HG02885 (cell line): Measurements from ENCODE around the gene KDELR1.
"Not testable (repeated sequence)": the region's sequence is repeated elsewhere in the genome, so short reads cannot be mapped to it uniquely, and the experiment has no call there.

ENCODE experiments used
- ATAC-seq: cut with Tn5 transposase; IDR thresholded peaks from one replicate; pipeline ENCODE4 v1.9.1; 2021; ENCODE audit warnings: mild to moderate bottlenecking; ENCODE audit not compliant: unreplicated experiment, poor library complexity

KDELR1 gene

GRCh38 chr19:48398102-48398374, 6.7 kb upstream of the KDELR1 start:
- ATAC-seq = no peak

GRCh38 chr19:48397263-48398101, 6.1 kb upstream of the KDELR1 start:
- ATAC-seq = no peak

GRCh38 chr19:48396824-48397176, 5.4 kb upstream of the KDELR1 start:
- no peak for ATAC-seq

- no peak for ATAC-seq
Measured at GRCh38 chr19:48396016-48396823, 4.9 kb upstream of the KDELR1 start.

GRCh38 chr19:48395499-48395898, 4.1 kb upstream of the KDELR1 start:
- ATAC-seq = no peak

- ATAC-seq = no peak
Measured at GRCh38 chr19:48395170-48395455, 3.8 kb upstream of the KDELR1 start.

GRCh38 chr19:48394331-48395169, 3.2 kb upstream of the KDELR1 start:
- ATAC-seq = no peak

GRCh38 chr19:48393559-48394330, 2.4 kb upstream of the KDELR1 start, which contains the start of gene GRIN2D:
Gene GRIN2D (plus strand): TSS chr19:48393668. CDS start chr19:48398393, 4,725 bp downstream.
- ATAC-seq = no peak

- no peak for ATAC-seq
Measured at GRCh38 chr19:48392860-48393558, 1.7 kb upstream of the KDELR1 start.

GRCh38 chr19:48392006-48392344, 624 bp upstream of the KDELR1 start:
- ATAC-seq = not testable (repeated sequence)

- peak; percentile 44 for ATAC-seq
Measured at GRCh38 chr19:48390188-48391099, 907 bp downstream of the KDELR1 start.

- ATAC-seq = no peak
Measured at GRCh38 chr19:48386981-48387380, 4.4 kb downstream of the KDELR1 start.

- no peak for ATAC-seq
Measured at GRCh38 chr19:48385461-48386087, 5.8 kb downstream of the KDELR1 start.

- no peak for ATAC-seq
Measured at GRCh38 chr19:48382286-48382685, 9.1 kb downstream of the KDELR1 start.

- no peak for ATAC-seq
Measured at GRCh38 chr19:48381178-48381950, 10.0 kb downstream of the KDELR1 start.

GRCh38 chr19:48379058-48379457, 12.3 kb downstream of the KDELR1 start:
- ATAC-seq = no peak

- no peak for ATAC-seq
Measured at GRCh38 chr19:48378194-48378570, 13.2 kb downstream of the KDELR1 start.

- ATAC-seq = no peak
Measured at GRCh38 chr19:48373567-48373966, 17.8 kb downstream of the KDELR1 start.
